HUES48 (cell line): Measurements from ENCODE around the gene EPHA3.

ENCODE experiments used
- H3K27ac ChIP-seq: one replicate; pipeline ENCODE4 v1.7.0; 2013; ENCODE audit warnings: low read depth, low read length, inconsistent platforms
- H3K27me3 ChIP-seq: 2 replicates; pipeline ENCODE4 v1.6.1; 2013; ENCODE audit warnings: mild to moderate bottlenecking, low read length; ENCODE audit not compliant: control insufficient read depth, insufficient read depth
- H3K36me3 ChIP-seq: 2 replicates; pipeline ENCODE4 v1.6.1; 2013; ENCODE audit warnings: low read length; ENCODE audit not compliant: control insufficient read depth, insufficient read depth
- H3K4me1 ChIP-seq: 2 replicates; pipeline ENCODE4 v1.6.1; 2013; ENCODE audit warnings: mild to moderate bottlenecking, low read length; ENCODE audit not compliant: control insufficient read depth, insufficient read depth
- H3K4me3 ChIP-seq: 2 replicates; pipeline ENCODE4 v1.5.1; 2013; ENCODE audit warnings: mild to moderate bottlenecking, low read depth, low read length
- H3K9ac ChIP-seq: 2 replicates; pipeline ENCODE4 v1.6.1; 2013; ENCODE audit warnings: mild to moderate bottlenecking, low read depth, low read length, moderate library complexity
- H3K9me3 ChIP-seq: 2 replicates; pipeline ENCODE4 v1.6.1; 2013; ENCODE audit warnings: low read length; ENCODE audit not compliant: control insufficient read depth, insufficient read depth

EPHA3 gene

DNA sequence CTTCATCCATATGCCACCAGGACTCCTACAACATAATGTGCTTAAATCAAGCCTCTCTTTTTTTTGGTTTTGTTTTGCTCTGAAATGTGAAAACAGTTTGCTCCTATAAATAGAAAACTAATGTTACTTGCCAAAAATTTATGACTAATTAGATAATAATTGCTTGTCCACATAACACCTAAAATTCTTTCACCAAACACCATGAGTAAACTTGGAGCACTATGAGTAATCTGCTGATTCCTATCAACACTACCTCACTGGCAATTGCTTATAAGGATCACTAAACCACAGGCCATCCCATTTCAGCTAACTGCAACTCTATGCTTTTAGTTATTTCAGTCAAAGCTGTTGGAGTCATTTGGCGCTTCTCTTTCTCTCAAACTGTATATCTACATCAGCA, 252.7 kb downstream of the EPHA3 start:
- H3K36me3 ChIP-seq = no peaks in the 10 kb centered on the region
- no peak overlapping the region for H3K27ac ChIP-seq
- H3K4me1 ChIP-seq = no peaks in the 10 kb centered on the region
- H3K4me3 ChIP-seq = no peak overlapping the region
- H3K9me3 ChIP-seq = no peaks in the 10 kb centered on the region
- no peaks in the 10 kb centered on the region for H3K27me3 ChIP-seq
- H3K9ac ChIP-seq = no peak overlapping the region

GRCh38 chr3:89362496-89362895, 255.1 kb downstream of the EPHA3 start:
- no peak overlapping the region for H3K27ac ChIP-seq
- H3K4me1 ChIP-seq = no peaks in the 10 kb centered on the region
- no peak overlapping the region for H3K4me3 ChIP-seq
- H3K36me3 ChIP-seq = no peaks in the 10 kb centered on the region
- no peaks in the 10 kb centered on the region for H3K27me3 ChIP-seq
- H3K9ac ChIP-seq = no peak overlapping the region
- no peaks in the 10 kb centered on the region for H3K9me3 ChIP-seq

GRCh38 chr3:89363171-89363570, 255.8 kb downstream of the EPHA3 start:
- no peaks in the 10 kb centered on the region for H3K4me1 ChIP-seq
- H3K9ac ChIP-seq = no peak overlapping the region
- no peak overlapping the region for H3K27ac ChIP-seq
- no peaks in the 10 kb centered on the region for H3K9me3 ChIP-seq
- no peaks in the 10 kb centered on the region for H3K36me3 ChIP-seq
- H3K4me3 ChIP-seq = no peak overlapping the region
- no peaks in the 10 kb centered on the region for H3K27me3 ChIP-seq

GRCh38 chr3:89364314-89364713, 256.9 kb downstream of the EPHA3 start:
- Histone ChIP-seq H3K4me3 (no peak overlapping the region), H3K27me3 (no peaks in the 10 kb centered on the region), H3K9ac (no peak overlapping the region), H3K36me3 (no peaks in the 10 kb centered on the region), H3K27ac (no peak overlapping the region), H3K9me3 (no peaks in the 10 kb centered on the region), H3K4me1 (no peaks in the 10 kb centered on the region)

- Histone ChIP-seq H3K4me3 (no peak overlapping the region), H3K9ac (no peak overlapping the region), H3K36me3 (no peaks in the 10 kb centered on the region), H3K4me1 (no peaks in the 10 kb centered on the region), H3K9me3 (no peaks in the 10 kb centered on the region), H3K27me3 (no peaks in the 10 kb centered on the region), H3K27ac (no peak overlapping the region)
Observed at GRCh38 chr3:89367166-89367565, 259.7 kb downstream of the EPHA3 start.

DNA sequence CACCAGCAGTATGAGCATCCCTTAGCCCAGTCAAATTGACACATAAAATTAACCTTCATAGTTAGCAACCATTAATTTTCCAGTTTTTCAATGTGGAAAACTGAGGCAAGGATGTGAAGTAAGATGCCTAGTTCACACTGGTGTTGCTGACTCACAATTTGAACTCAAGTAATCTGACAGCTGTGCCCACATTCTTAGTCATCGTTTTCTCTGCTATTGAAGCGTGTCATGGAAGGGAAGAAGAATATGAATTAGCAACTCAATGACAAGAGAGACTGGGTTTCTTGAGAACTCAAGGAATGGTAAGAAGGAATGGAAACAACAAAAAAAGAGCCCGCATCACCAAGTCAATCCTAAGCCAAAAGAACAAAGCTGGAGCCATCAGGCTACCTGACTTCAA, 261.4 kb downstream of the EPHA3 start:
- Histone ChIP-seq H3K9me3 (no peaks in the 10 kb centered on the region), H3K27ac (no peak overlapping the region), H3K27me3 (no peaks in the 10 kb centered on the region), H3K9ac (no peak overlapping the region), H3K4me1 (no peaks in the 10 kb centered on the region), H3K4me3 (no peak overlapping the region), H3K36me3 (no peaks in the 10 kb centered on the region)

DNA sequence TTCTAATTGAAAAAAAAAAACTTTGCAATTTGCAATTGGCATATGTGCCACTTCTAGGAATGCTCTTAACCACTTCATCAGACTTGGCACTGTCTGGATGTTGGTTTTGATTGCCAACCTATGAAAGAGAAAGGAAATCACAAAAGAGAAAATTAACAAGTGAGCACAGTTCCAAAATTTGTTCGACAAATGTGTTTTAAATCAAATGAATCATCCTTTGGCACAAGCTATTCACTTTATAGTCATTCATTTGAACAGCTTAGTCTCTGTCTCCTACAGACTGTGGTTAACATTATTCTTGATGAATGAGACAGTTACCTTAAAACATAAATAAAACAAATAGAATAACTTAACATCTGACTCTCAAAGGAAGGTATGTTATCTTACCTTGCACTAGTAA, 265.0 kb downstream of the EPHA3 start:
- Histone ChIP-seq H3K36me3 (no peaks in the 10 kb centered on the region), H3K27me3 (no peaks in the 10 kb centered on the region), H3K4me3 (no peak overlapping the region), H3K4me1 (peaks cover 5% of the 10 kb centered on the region; the same call in 1 of the 2 replicates), H3K9me3 (no peaks in the 10 kb centered on the region), H3K9ac (no peak overlapping the region), H3K27ac (no peak overlapping the region)

- Histone ChIP-seq H3K27ac (no peak overlapping the region), H3K36me3 (no peaks in the 10 kb centered on the region), H3K4me3 (no peak overlapping the region), H3K9ac (no peak overlapping the region), H3K4me1 (peaks cover 14% of the 10 kb centered on the region), H3K27me3 (no peaks in the 10 kb centered on the region), H3K9me3 (no peaks in the 10 kb centered on the region)
Observed at GRCh38 chr3:89373434-89373833, 266.0 kb downstream of the EPHA3 start.

DNA sequence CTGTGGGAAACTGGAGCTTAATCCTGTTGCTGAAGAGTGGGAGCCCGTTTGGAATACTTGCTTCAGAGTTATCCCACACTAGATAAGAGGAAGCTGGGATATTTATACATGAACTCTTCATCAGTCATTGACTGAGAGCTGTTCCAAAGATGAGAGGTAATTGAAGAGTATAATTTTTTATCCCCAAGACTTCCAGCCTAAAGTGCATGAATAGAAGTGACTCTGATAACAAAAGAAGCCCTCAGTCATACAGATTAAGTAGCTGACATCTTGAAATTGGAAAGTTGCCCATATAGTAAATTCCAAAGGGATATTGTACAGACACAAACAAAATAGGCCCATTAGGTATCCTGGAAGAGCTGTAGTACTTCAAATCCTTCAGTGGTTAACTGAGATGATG, 268.0 kb downstream of the EPHA3 start:
- H3K27ac ChIP-seq = no peak overlapping the region
- H3K36me3 ChIP-seq = no peaks in the 10 kb centered on the region
- H3K9me3 ChIP-seq = no peaks in the 10 kb centered on the region
- no peaks in the 10 kb centered on the region for H3K27me3 ChIP-seq
- no peak overlapping the region for H3K9ac ChIP-seq
- H3K4me1 ChIP-seq = peaks cover 31% of the 10 kb centered on the region
- no peak overlapping the region for H3K4me3 ChIP-seq

GRCh38 chr3:89380016-89380415, 272.6 kb downstream of the EPHA3 start:
- Histone ChIP-seq H3K4me3 (no peak overlapping the region), H3K4me1 (peaks cover 31% of the 10 kb centered on the region), H3K27ac (no peak overlapping the region), H3K36me3 (no peaks in the 10 kb centered on the region), H3K9ac (no peak overlapping the region), H3K27me3 (no peaks in the 10 kb centered on the region), H3K9me3 (no peaks in the 10 kb centered on the region; the same call in 1 of the 2 replicates)

DNA sequence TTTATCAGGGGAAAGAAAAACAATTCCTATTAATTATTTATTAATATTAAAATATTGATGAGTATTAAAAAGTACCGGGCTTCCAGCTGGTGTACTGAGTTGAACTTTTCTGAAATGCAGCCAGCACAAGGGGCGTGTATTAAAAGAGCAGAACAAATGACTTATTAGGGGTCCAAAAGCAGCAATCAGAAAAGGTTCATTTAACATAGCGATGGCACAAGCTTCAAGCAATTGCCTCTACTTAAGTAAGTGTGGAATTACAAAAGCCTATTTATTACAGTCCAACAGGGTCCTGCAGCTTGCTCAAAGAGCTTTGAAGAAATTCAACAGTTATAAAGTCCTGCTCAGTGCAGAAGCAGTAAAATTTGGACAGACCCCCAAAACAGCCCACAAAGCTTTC, 285.6 kb downstream of the EPHA3 start:
- H3K36me3 ChIP-seq = no peaks in the 10 kb centered on the region
- no peak overlapping the region for H3K9ac ChIP-seq
- H3K4me1 ChIP-seq = no peaks in the 10 kb centered on the region
- no peak overlapping the region for H3K4me3 ChIP-seq
- H3K9me3 ChIP-seq = no peaks in the 10 kb centered on the region
- no peaks in the 10 kb centered on the region for H3K27me3 ChIP-seq
- no peak overlapping the region for H3K27ac ChIP-seq

- no peaks in the 10 kb centered on the region for H3K4me1 ChIP-seq
- H3K36me3 ChIP-seq = no peaks in the 10 kb centered on the region
- H3K27me3 ChIP-seq = no peaks in the 10 kb centered on the region
- no peaks in the 10 kb centered on the region for H3K9me3 ChIP-seq
- no peak overlapping the region for H3K9ac ChIP-seq
- H3K4me3 ChIP-seq = no peak overlapping the region
- H3K27ac ChIP-seq = no peak overlapping the region
Observed at GRCh38 chr3:89395456-89395855, 288.0 kb downstream of the EPHA3 start.
